H9 (cell line): ENCODE measurements around the gene SLC26A5. TPM values are rescaled to one million over a fixed set of nuclear protein-coding genes. Genes with fewer than 3 reads are reported as not detected.

Source experiments
- DNase-seq: peaks from one replicate; pipeline ENCODE4 v3.0.0-alpha.2; 2017
- H2AFZ ChIP-seq: one replicate; pipeline ENCODE4 v1.6.1; 2013; ENCODE audit warnings: mild to moderate bottlenecking, low read length, control low read depth, moderate library complexity
- H2AK5ac ChIP-seq: 2 replicates; pipeline ENCODE4 v1.6.1; 2013; ENCODE audit warnings: low read length, control low read depth, mixed read lengths; ENCODE audit not compliant: insufficient read length
- H2BK120ac ChIP-seq: one replicate; pipeline ENCODE4 v1.6.1; 2013; ENCODE audit warnings: low read depth, mild to moderate bottlenecking, low read length, control low read depth, inconsistent platforms; ENCODE audit not compliant: poor library complexity, severe bottlenecking
- H2BK12ac ChIP-seq: 2 replicates; pipeline ENCODE4 v1.6.1; 2013; ENCODE audit warnings: low read length, control low read depth, mixed read lengths, low read depth; ENCODE audit not compliant: insufficient read length
- H2BK15ac ChIP-seq: 2 replicates; pipeline ENCODE4 v1.6.1; 2013; ENCODE audit warnings: low read depth, low read length, control low read depth
- H2BK20ac ChIP-seq: one replicate; pipeline ENCODE4 v1.6.1; 2013; ENCODE audit warnings: low read depth, mild to moderate bottlenecking, low read length, control low read depth, inconsistent platforms; ENCODE audit not compliant: poor library complexity, severe bottlenecking
- H2BK5ac ChIP-seq: 2 replicates; pipeline ENCODE4 v1.6.1; 2013; ENCODE audit warnings: low read length, control low read depth, mixed read lengths; ENCODE audit not compliant: insufficient read length
- H3K14ac ChIP-seq: 2 replicates; pipeline ENCODE4 v1.6.1; 2013; ENCODE audit warnings: low read length, control low read depth; ENCODE audit not compliant: insufficient read depth
- H3K18ac ChIP-seq: 2 replicates; pipeline ENCODE4 v1.6.1; 2013; ENCODE audit warnings: low read depth, mild to moderate bottlenecking, mixed read lengths, low read length, control low read depth; ENCODE audit not compliant: insufficient read length
- H3K23ac ChIP-seq: 2 replicates; pipeline ENCODE4 v1.6.1; 2013; ENCODE audit warnings: low read length, control low read depth, mixed read lengths, low read depth; ENCODE audit not compliant: insufficient read length
- H3K23me2 ChIP-seq: 2 replicates; pipeline ENCODE4 v1.6.1; 2013; ENCODE audit warnings: low read depth, mild to moderate bottlenecking, mixed read lengths, low read length, control low read depth; ENCODE audit not compliant: insufficient read length, poor library complexity, severe bottlenecking
- H3K27ac ChIP-seq: 2 replicates; pipeline ENCODE4 v1.5.1; 2013; ENCODE audit warnings: low read length, control low read depth, mixed read lengths, low read depth; ENCODE audit not compliant: insufficient read length
- H3K27me3 ChIP-seq: 2 replicates; pipeline ENCODE4 v1.6.1; 2013; ENCODE audit warnings: low read length, control low read depth, inconsistent platforms; ENCODE audit not compliant: insufficient read depth
- H3K4ac ChIP-seq: 2 replicates; pipeline ENCODE4 v1.6.1; 2013; ENCODE audit warnings: low read depth, mild to moderate bottlenecking, control low read depth, inconsistent platforms, low read length, moderate library complexity
- H3K4me1 ChIP-seq: 2 replicates; pipeline ENCODE4 v1.6.1; 2013; ENCODE audit warnings: low read length, control low read depth, inconsistent platforms; ENCODE audit not compliant: insufficient read depth
- H3K4me2 ChIP-seq: 2 replicates; pipeline ENCODE4 v1.6.1; 2013; ENCODE audit warnings: low read length, control low read depth, mixed read lengths; ENCODE audit not compliant: insufficient read length, insufficient read depth
- H3K56ac ChIP-seq: 2 replicates; pipeline ENCODE4 v1.6.1; 2013; ENCODE audit warnings: low read depth, mild to moderate bottlenecking, mixed read lengths, low read length, control low read depth; ENCODE audit not compliant: insufficient read length
- H3K79me1 ChIP-seq: 2 replicates; pipeline ENCODE4 v1.6.1; 2013; ENCODE audit warnings: low read depth, mild to moderate bottlenecking, moderate library complexity, low read length, control low read depth, inconsistent platforms; ENCODE audit not compliant: insufficient read depth, poor library complexity, severe bottlenecking
- H3K79me2 ChIP-seq: 2 replicates; pipeline ENCODE4 v1.6.1; 2013; ENCODE audit warnings: low read length, control low read depth, inconsistent platforms; ENCODE audit not compliant: insufficient read depth
- H3K9ac ChIP-seq: 2 replicates; pipeline ENCODE4 v1.6.1; 2013; ENCODE audit warnings: low read length, control low read depth, mixed read lengths; ENCODE audit not compliant: insufficient read length; ENCODE audit errors: extremely low read depth
- H3K9me3 ChIP-seq: one replicate; pipeline ENCODE4 v1.6.1; 2013; ENCODE audit warnings: low read depth, low read length, inconsistent platforms; ENCODE audit not compliant: control insufficient read depth
- H3T11ph ChIP-seq: one replicate; pipeline ENCODE4 v1.6.1; 2013; ENCODE audit warnings: mild to moderate bottlenecking, low read length, control low read depth, inconsistent platforms
- H4K20me1 ChIP-seq: one replicate; pipeline ENCODE4 v1.6.1; 2013; ENCODE audit not compliant: control insufficient read depth, insufficient read length, insufficient read depth
- H4K5ac ChIP-seq: 2 replicates; pipeline ENCODE4 v1.6.1; 2013; ENCODE audit warnings: low read depth, mild to moderate bottlenecking, mixed read lengths, low read length, control low read depth; ENCODE audit not compliant: insufficient read length
- H4K8ac ChIP-seq: replicated peaks from 2 replicates; pipeline ENCODE4 v1.6.1; 2013; ENCODE audit warnings: low read length, control low read depth, mixed read lengths, low read depth; ENCODE audit not compliant: insufficient read length
- H4K91ac ChIP-seq: 2 replicates; pipeline ENCODE4 v1.6.1; 2013; ENCODE audit warnings: low read depth, mild to moderate bottlenecking, moderate library complexity, mixed read lengths, low read length, control low read depth; ENCODE audit not compliant: insufficient read length
- H3K27ac Mint-ChIP-seq, 3 experiments: 2 replicates in 2 of 3; 3 replicates in 1 of 3; pipeline ENCODE4 v1.8.0; 2020 to 2021; ENCODE audit warnings: mixed read lengths in 3 of 3, mild to moderate bottlenecking in 1 of 3, moderate library complexity in 1 of 3
- H3K27me3 Mint-ChIP-seq: 2 replicates; pipeline ENCODE4 v1.8.0; 2021; ENCODE audit warnings: low read depth, mild to moderate bottlenecking, moderate library complexity, mixed read lengths
- H3K36me3 Mint-ChIP-seq, 3 experiments: 2 replicates in 2 of 3; 3 replicates in 1 of 3; pipeline ENCODE4 v1.8.0; 2020 to 2021; ENCODE audit warnings: low read depth in 3 of 3, mixed read lengths in 3 of 3; ENCODE audit not compliant: insufficient read depth in 1 of 3
- H3K4me1 Mint-ChIP-seq, 2 experiments: 2 replicates each; pipeline ENCODE4 v1.8.0; 2020; ENCODE audit warnings: mixed read lengths in 2 of 2
- H3K4me3 Mint-ChIP-seq, 2 experiments: 2 replicates in 1 of 2; 3 replicates in 1 of 2; pipeline ENCODE4 v1.8.0; 2020 to 2021; ENCODE audit warnings: mild to moderate bottlenecking in 2 of 2, mixed read lengths in 2 of 2, moderate library complexity in 1 of 2
- H3K9me3 Mint-ChIP-seq, 2 experiments: 2 replicates in 1 of 2; 3 replicates in 1 of 2; pipeline ENCODE4 v1.8.0; 2020; ENCODE audit warnings: mild to moderate bottlenecking in 2 of 2, mixed read lengths in 2 of 2, moderate library complexity in 1 of 2
- WGBS: extraction: QIAGEN DNeasy Blood & Tissue Kit; methylation state at CpG from one replicate; pipeline ENCODE4 v1.1.7; 2013; ENCODE audit warnings: missing lambda C conversion rate, low lambda C conversion rate, mixed read lengths; ENCODE audit not compliant: insufficient read length; ENCODE audit errors: extremely low coverage; 5-methylcytosine and 5-hydroxymethylcytosine counted together
- total RNA-seq: library from RNA; stranded (reverse); gene quantifications from 2 replicates; pipeline ENCODE4 v1.2.1, GENCODE V29; 2021
- TF ChIP-seq, protein P1 (sequence below): fragments of 200-600 bp; sonication (generic); conservative IDR thresholded peaks from 3 replicates; pipeline ENCODE4 v1.8.0; 2021; ENCODE audit warnings: antibody characterized with exemption, mild to moderate bottlenecking

The SLC26A5 gene
- total RNA-seq, 1 experiment from 2014 or later, result not detected

DNA sequence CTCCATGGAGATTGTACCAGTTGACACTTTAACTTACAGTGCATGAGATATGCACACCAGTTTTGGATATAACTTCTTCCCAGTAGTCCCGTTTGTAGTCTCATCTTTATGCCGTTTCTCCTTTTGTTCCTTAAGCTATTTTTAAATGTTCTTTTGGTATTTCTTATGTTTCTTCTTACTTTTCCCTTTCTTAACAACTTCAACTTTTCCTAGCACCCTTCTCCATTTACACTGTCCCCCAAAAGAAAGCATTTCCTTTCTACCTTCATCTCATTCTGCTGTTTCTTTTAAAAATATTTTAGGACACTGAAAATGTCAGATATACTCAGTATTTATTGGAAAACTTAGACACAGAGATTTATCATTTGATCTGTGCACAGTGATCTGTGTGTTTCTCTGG, 97.0 kb downstream of the SLC26A5 start:
- WGBS, result no CpG with 5 or more reads among the region's 2 CpGs
- Mint-ChIP-seq H3K4me3 (peak overlapping the region; percentile 100), H3K36me3 (peaks cover 3 to 16% (median 6%) of the 10 kb centered on the region in 3 experiments; a peak in 6 of 7 replicates), H3K9me3 (no peaks in the 10 kb centered on the region; a peak in 1 of 5 replicates), H3K27me3 (no peaks in the 10 kb centered on the region), H3K4me1 (peaks cover 14 to 15% of the 10 kb centered on the region in 2 experiments), H3K27ac (no peak overlapping the region)
- Histone ChIP-seq H2AK5ac (no peak overlapping the region), H3K79me1 (peaks cover 8% of the 10 kb centered on the region), H3K18ac (no peak overlapping the region), H3K23ac (no peak overlapping the region), H3K79me2 (peaks cover 36% of the 10 kb centered on the region; the same call in 1 of the 2 replicates), H4K5ac (no peak overlapping the region), H3K9ac (no peak overlapping the region), H2BK120ac (no peak overlapping the region), H4K20me1 (no peaks in the 10 kb centered on the region), H4K8ac (no peak overlapping the region), H3K4ac (no peak overlapping the region), H3K4me1 (no peaks in the 10 kb centered on the region), H2BK20ac (no peak overlapping the region), H3K14ac (no peak overlapping the region), H3K9me3 (no peaks in the 10 kb centered on the region), H2BK5ac (no peak overlapping the region), H3T11ph (no peak overlapping the region), H3K27me3 (no peaks in the 10 kb centered on the region), H2BK12ac (no peak overlapping the region), H3K56ac (no peak overlapping the region), H3K23me2 (peaks cover 2% of the 10 kb centered on the region), H2AFZ (no peak overlapping the region), H3K27ac (no peak overlapping the region), H3K4me2 (peak overlapping the region; percentile 56), H4K91ac (no peak overlapping the region), H2BK15ac (no peak overlapping the region)
- TF ChIP-seq, protein P1, sequence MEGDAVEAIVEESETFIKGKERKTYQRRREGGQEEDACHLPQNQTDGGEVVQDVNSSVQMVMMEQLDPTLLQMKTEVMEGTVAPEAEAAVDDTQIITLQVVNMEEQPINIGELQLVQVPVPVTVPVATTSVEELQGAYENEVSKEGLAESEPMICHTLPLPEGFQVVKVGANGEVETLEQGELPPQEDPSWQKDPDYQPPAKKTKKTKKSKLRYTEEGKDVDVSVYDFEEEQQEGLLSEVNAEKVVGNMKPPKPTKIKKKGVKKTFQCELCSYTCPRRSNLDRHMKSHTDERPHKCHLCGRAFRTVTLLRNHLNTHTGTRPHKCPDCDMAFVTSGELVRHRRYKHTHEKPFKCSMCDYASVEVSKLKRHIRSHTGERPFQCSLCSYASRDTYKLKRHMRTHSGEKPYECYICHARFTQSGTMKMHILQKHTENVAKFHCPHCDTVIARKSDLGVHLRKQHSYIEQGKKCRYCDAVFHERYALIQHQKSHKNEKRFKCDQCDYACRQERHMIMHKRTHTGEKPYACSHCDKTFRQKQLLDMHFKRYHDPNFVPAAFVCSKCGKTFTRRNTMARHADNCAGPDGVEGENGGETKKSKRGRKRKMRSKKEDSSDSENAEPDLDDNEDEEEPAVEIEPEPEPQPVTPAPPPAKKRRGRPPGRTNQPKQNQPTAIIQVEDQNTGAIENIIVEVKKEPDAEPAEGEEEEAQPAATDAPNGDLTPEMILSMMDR, result no peak
- no peak for DNase-seq
